HepG2 (cell line): ENCODE measurements around the gene SIAH2. TPM values are rescaled to one million over a fixed set of nuclear protein-coding genes. Genes with fewer than 3 reads are reported as not detected.

ENCODE experiments used
- HNF4G ChIP-seq, 2 experiments: sonication (generic) in 1 of 2; formaldehyde crosslinking in 1 of 2; IDR thresholded peaks; 2 replicates each; pipeline versions ENCODE4 v1.4.0 to v1.6.1; 2011 to 2020; ENCODE audit warnings: borderline replicate concordance in 2 of 2, low read depth in 2 of 2, mild to moderate bottlenecking in 2 of 2, low read length in 1 of 2, missing genetic modification reagents in 1 of 2, moderate library complexity in 1 of 2
- IRF2 ChIP-seq: IDR thresholded peaks from 2 replicates; pipeline ENCODE4 v1.6.1; 2018; ENCODE audit warnings: missing genetic modification reagents, missing compliant biosample characterization
- NBN ChIP-seq: fragments of 450-650 bp; conservative IDR thresholded peaks from 2 replicates; pipeline ENCODE4 v1.6.1; 2017
- TBP ChIP-seq: sonication (generic); formaldehyde crosslinking; IDR thresholded peaks from 2 replicates; pipeline ENCODE4 v1.5.0; 2020; ENCODE audit warnings: missing genetic modification reagents
- U2AF2 ChIP-seq: fragments of 200-400 bp; formaldehyde crosslinking; IDR thresholded peaks from 2 replicates; pipeline ENCODE4 v1.6.1; 2017; ENCODE audit warnings: low read depth, mild to moderate bottlenecking, low read length
- ZKSCAN1 ChIP-seq: fragments of 150-350 bp; IDR thresholded peaks from 2 replicates; pipeline ENCODE4 v1.6.1; 2014; ENCODE audit warnings: low read length
- ZNF350 ChIP-seq: sonication (generic); formaldehyde crosslinking; IDR thresholded peaks from 2 replicates; pipeline ENCODE4 v1.4.0; 2020; ENCODE audit warnings: mild to moderate bottlenecking, low read depth, missing genetic modification reagents, borderline replicate concordance
- ZNF552 ChIP-seq: sonication (generic); formaldehyde crosslinking; IDR thresholded peaks from 2 replicates; pipeline ENCODE4 v1.9.0; 2022; ENCODE audit warnings: missing genetic modification reagents, mild to moderate bottlenecking, borderline replicate concordance
- ZNF557 ChIP-seq: sonication (generic); formaldehyde crosslinking; IDR thresholded peaks from 2 replicates; pipeline ENCODE4 v1.4.0; 2020; ENCODE audit warnings: missing genetic modification reagents
- ZNF766 ChIP-seq: sonication (generic); formaldehyde crosslinking; IDR thresholded peaks from 2 replicates; pipeline ENCODE4 v1.5.0; 2020; ENCODE audit warnings: missing genetic modification reagents, borderline replicate concordance
- ZNF776 ChIP-seq: sonication (generic); formaldehyde crosslinking; IDR thresholded peaks from 2 replicates; pipeline ENCODE4 v1.4.0; 2020; ENCODE audit warnings: mild to moderate bottlenecking, missing genetic modification reagents
- ZNF792 ChIP-seq: IDR thresholded peaks from 2 replicates; pipeline ENCODE4 v1.6.1; 2016
- ZNF816 ChIP-seq: sonication (generic); formaldehyde crosslinking; IDR thresholded peaks from 2 replicates; pipeline ENCODE4 v1.8.0; 2022; ENCODE audit warnings: missing genetic modification reagents, mild to moderate bottlenecking, borderline replicate concordance
- ZZZ3 ChIP-seq: sonication (generic); formaldehyde crosslinking; IDR thresholded peaks from 2 replicates; pipeline ENCODE4 v1.4.0; 2020; ENCODE audit warnings: missing genetic modification reagents, mild to moderate bottlenecking, borderline replicate concordance
- polyA plus RNA-seq, 8 experiments: library from polyadenylated mRNA; depleted of rRNA in 3 of 8; stranded (reverse) in 7 of 8; unstranded in 1 of 8; fragments of >200 nt; fragmentation: Illumina TruSeq in 4 of 8; extraction: Trizol in 4 of 8; gene quantifications; 2 replicates each; pipeline versions ENCODE4 v1.2.1 to v1.2.3, GENCODE V29; 2011 to 2016; ENCODE audit warnings: low read depth in 4 of 8, missing spikeins in 1 of 8, mixed read lengths in 1 of 8; ENCODE audit not compliant: insufficient read depth in 1 of 8
- total RNA-seq, 5 experiments: library from RNA; depleted of rRNA; stranded (reverse); fragments of >200 nt; fragmentation: Illumina TruSeq; extraction: Trizol; gene quantifications; 2 replicates each; pipeline ENCODE4 v1.2.3, GENCODE V29; 2016; ENCODE audit warnings: low read depth in 1 of 5
- TF ChIP-seq, protein P1 (sequence below): sonication (generic); formaldehyde crosslinking; IDR thresholded peaks from 2 replicates; pipeline ENCODE4 v1.4.0; 2020; ENCODE audit warnings: missing genetic modification reagents
- TF ChIP-seq, protein P2 (sequence below): sonication (generic); formaldehyde crosslinking; IDR thresholded peaks from 2 replicates; pipeline ENCODE4 v1.8.1; 2023; ENCODE audit warnings: mild to moderate bottlenecking, missing genetic modification reagents, borderline replicate concordance
- TF ChIP-seq, protein P3 (sequence below): sonication (generic); formaldehyde crosslinking; IDR thresholded peaks from 2 replicates; pipeline ENCODE4 v1.9.0; 2021; ENCODE audit warnings: missing genetic modification reagents, borderline replicate concordance
- TF ChIP-seq, protein P4 (sequence below): sonication (generic); formaldehyde crosslinking; IDR thresholded peaks from 2 replicates; pipeline ENCODE4 v1.5.0; 2020; ENCODE audit warnings: mild to moderate bottlenecking, missing genetic modification reagents, borderline replicate concordance
- TF ChIP-seq, protein P5 (sequence below): sonication (generic); formaldehyde crosslinking; IDR thresholded peaks from 2 replicates; pipeline ENCODE4 v1.8.0; 2022; ENCODE audit warnings: mild to moderate bottlenecking, missing genetic modification reagents, moderate library complexity
- TF ChIP-seq, protein P6 (sequence below): IDR thresholded peaks from 2 replicates; pipeline ENCODE4 v1.6.1; 2016; ENCODE audit warnings: mild to moderate bottlenecking

Gene SIAH2
- total and polyA plus RNA-seq, 2 of the 13 experiments (the other 11 are each of a cell fraction or from before 2014, with no cell fraction given): 71.8 to 117 TPM

DNA sequence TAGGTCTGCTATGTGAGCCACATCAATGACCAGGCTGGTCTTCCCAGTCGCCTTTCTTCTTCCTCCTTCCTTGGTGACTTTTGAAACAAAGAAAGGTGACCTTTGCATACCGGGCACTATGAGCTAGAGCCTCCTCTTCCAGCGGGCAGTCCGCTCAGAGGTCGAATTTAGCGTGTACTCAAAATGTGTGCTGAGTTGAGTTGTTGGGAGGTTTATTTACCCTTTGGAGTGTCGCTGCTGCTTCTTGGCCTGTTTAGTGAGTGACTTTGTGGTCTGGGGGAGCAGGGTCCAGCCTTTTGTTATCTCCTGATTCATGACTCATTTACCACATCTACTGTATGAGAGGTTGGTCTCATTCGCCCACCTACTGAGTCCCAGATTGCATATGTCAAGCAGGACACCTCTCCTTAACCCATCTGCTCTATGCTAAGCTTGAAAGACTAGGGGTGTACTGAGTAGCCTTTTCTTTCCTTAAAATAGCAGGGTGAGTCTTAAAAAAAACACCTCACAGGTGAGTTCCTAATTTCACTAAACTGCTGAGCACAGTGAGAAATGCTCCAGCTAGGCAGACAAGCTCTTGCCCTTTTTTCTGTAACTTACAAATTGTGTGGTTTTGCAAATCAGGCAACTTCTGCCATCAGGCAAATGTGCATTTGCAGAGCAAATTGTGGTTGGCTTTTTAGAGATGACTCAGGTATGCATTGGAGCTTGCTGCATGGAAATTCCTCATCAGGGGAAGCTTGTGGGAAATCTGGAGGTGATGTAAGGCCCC lies 3.2 kb upstream of the SIAH2 start (continued):
- TF ChIP-seq, protein P1, sequence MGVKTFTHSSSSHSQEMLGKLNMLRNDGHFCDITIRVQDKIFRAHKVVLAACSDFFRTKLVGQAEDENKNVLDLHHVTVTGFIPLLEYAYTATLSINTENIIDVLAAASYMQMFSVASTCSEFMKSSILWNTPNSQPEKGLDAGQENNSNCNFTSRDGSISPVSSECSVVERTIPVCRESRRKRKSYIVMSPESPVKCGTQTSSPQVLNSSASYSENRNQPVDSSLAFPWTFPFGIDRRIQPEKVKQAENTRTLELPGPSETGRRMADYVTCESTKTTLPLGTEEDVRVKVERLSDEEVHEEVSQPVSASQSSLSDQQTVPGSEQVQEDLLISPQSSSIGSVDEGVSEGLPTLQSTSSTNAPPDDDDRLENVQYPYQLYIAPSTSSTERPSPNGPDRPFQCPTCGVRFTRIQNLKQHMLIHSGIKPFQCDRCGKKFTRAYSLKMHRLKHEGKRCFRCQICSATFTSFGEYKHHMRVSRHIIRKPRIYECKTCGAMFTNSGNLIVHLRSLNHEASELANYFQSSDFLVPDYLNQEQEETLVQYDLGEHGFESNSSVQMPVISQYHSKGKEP (CRISPR knock-in tag): no peak
- peak; percentile 77; the same call in 1 of the 2 replicates for TF ChIP-seq ZNF350
- TF ChIP-seq, protein P2, sequence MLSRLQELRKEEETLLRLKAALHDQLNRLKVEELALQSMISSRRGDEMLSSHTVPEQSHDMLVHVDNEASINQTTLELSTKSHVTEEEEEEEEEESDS (CRISPR knock-in tag): no peak
- TF ChIP-seq HNF4G (IDR thresholded peaks at IDR 0.05; ENCODE audit: borderline replicate concordance, low read depth, low read length): peak; percentile 98
- peak; percentile 88; the same call in 1 of the 2 replicates for TF ChIP-seq HNF4G (CRISPR knock-in tag; IDR thresholded peaks at IDR 0.05; ENCODE audit: borderline replicate concordance, low read depth)
- no peak for TF ChIP-seq U2AF2
- TF ChIP-seq ZNF776 (CRISPR knock-in tag): no peak
- TF ChIP-seq ZZZ3 (CRISPR knock-in tag): no peak
- peak; percentile 74; the same call in 1 of the 2 replicates for TF ChIP-seq ZNF792 (CRISPR knock-in tag)
- TF ChIP-seq ZNF557 (CRISPR knock-in tag): no peak
- TF ChIP-seq IRF2: peak; percentile 65
- TF ChIP-seq, protein P3, sequence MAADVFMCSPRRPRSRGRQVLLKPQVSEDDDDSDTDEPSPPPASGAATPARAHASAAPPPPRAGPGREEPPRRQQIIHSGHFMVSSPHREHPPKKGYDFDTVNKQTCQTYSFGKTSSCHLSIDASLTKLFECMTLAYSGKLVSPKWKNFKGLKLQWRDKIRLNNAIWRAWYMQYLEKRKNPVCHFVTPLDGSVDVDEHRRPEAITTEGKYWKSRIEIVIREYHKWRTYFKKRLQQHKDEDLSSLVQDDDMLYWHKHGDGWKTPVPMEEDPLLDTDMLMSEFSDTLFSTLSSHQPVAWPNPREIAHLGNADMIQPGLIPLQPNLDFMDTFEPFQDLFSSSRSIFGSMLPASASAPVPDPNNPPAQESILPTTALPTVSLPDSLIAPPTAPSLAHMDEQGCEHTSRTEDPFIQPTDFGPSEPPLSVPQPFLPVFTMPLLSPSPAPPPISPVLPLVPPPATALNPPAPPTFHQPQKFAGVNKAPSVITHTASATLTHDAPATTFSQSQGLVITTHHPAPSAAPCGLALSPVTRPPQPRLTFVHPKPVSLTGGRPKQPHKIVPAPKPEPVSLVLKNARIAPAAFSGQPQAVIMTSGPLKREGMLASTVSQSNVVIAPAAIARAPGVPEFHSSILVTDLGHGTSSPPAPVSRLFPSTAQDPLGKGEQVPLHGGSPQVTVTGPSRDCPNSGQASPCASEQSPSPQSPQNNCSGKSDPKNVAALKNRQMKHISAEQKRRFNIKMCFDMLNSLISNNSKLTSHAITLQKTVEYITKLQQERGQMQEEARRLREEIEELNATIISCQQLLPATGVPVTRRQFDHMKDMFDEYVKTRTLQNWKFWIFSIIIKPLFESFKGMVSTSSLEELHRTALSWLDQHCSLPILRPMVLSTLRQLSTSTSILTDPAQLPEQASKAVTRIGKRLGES (CRISPR knock-in tag): no peak
- TF ChIP-seq, protein P4, sequence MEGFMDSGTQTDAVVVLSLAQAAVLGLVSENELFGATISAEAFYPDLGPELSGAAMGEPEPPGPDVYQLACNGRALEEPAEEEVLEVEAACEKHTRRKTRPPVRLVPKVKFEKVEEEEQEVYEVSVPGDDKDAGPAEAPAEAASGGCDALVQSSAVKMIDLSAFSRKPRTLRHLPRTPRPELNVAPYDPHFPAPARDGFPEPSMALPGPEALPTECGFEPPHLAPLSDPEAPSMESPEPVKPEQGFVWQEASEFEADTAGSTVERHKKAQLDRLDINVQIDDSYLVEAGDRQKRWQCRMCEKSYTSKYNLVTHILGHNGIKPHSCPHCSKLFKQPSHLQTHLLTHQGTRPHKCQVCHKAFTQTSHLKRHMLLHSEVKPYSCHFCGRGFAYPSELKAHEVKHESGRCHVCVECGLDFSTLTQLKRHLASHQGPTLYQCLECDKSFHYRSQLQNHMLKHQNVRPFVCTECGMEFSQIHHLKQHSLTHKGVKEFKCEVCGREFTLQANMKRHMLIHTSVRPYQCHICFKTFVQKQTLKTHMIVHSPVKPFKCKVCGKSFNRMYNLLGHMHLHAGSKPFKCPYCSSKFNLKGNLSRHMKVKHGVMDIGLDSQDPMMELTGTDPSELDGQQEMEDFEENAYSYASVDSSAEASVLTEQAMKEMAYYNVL (CRISPR knock-in tag): peak; percentile 52; the same call in 1 of the 2 replicates
- no peak for TF ChIP-seq ZNF816 (CRISPR knock-in tag)
- TF ChIP-seq, protein P5, sequence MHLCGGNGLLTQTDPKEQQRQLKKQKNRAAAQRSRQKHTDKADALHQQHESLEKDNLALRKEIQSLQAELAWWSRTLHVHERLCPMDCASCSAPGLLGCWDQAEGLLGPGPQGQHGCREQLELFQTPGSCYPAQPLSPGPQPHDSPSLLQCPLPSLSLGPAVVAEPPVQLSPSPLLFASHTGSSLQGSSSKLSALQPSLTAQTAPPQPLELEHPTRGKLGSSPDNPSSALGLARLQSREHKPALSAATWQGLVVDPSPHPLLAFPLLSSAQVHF (CRISPR knock-in tag): no peak
- TF ChIP-seq, protein P6, sequence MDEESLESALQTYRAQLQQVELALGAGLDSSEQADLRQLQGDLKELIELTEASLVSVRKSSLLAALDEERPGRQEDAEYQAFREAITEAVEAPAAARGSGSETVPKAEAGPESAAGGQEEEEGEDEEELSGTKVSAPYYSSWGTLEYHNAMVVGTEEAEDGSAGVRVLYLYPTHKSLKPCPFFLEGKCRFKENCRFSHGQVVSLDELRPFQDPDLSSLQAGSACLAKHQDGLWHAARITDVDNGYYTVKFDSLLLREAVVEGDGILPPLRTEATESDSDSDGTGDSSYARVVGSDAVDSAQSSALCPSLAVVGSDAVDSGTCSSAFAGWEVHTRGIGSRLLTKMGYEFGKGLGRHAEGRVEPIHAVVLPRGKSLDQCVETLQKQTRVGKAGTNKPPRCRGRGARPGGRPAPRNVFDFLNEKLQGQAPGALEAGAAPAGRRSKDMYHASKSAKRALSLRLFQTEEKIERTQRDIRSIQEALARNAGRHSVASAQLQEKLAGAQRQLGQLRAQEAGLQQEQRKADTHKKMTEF (CRISPR knock-in tag): peak; percentile 86
- 0 out of 2 replicates have a peak, but pooled peaks have one; percentile 56 for TF ChIP-seq ZNF766 (CRISPR knock-in tag)
- TF ChIP-seq ZNF552: no peak
- 0 out of 2 replicates have a peak, but pooled peaks have one; percentile 18 for TF ChIP-seq ZKSCAN1
- TF ChIP-seq TBP (CRISPR knock-in tag): no peak
- TF ChIP-seq NBN: no peak
